Lower leg skin (tissue), 4 donors: ENCODE measurements around the gene REV3L. TPM values are rescaled to one million over a fixed set of nuclear protein-coding genes. Genes with fewer than 3 reads are reported as not detected.

Source experiments
- DNase-seq, 2 donors: peaks; one replicate each; pipeline ENCODE4 v3.0.0-alpha.2; 2019; ENCODE audit warnings: low spot score in 2 of 2
- H3K4me3 ChIP-seq: fragments of 200-600 bp; sonication (generic); 2 replicates; pipeline ENCODE4 v1.5.1; 2017; ENCODE audit warnings: mild to moderate bottlenecking, low read depth; ENCODE audit not compliant: poor library complexity, severe bottlenecking
- POLR2A ChIP-seq, 2 donors: fragments of 450-650 bp; IDR thresholded peaks; one replicate each; pipeline ENCODE4 v1.6.1; 2016 to 2017; ENCODE audit warnings: antibody characterized with exemption in 2 of 2, mild to moderate bottlenecking in 1 of 2, moderate library complexity in 1 of 2
- WGBS, 2 donors: methylation state at CpG; one replicate each; pipeline ENCODE4 v1.1.5; 2018; 5-methylcytosine and 5-hydroxymethylcytosine counted together
- intact Hi-C: fragments of 100-400 bp; cut with DNase I; formaldehyde crosslinking; loops from one replicate; pipeline ENCODE4 v1.15.0; 2023; ENCODE audit warnings: low total_unique reads
- total RNA-seq, 4 donors: library from RNA; depleted of rRNA; stranded (reverse); fragments of >200 nt; gene quantifications; one replicate each; pipeline ENCODE4 v1.1.0, GENCODE V29; 2016
- TF ChIP-seq, protein P1 (sequence below), 3 donors: fragments of 450-650 bp; IDR thresholded peaks; one replicate each; pipeline ENCODE4 v1.5.1; 2016; ENCODE audit warnings: antibody characterized with exemption in 3 of 3, mild to moderate bottlenecking in 3 of 3, moderate library complexity in 2 of 3

Gene REV3L
- total RNA-seq, 4 donors from 2014 or later: 25.9 to 45.9 (median 28.6) TPM

DNA sequence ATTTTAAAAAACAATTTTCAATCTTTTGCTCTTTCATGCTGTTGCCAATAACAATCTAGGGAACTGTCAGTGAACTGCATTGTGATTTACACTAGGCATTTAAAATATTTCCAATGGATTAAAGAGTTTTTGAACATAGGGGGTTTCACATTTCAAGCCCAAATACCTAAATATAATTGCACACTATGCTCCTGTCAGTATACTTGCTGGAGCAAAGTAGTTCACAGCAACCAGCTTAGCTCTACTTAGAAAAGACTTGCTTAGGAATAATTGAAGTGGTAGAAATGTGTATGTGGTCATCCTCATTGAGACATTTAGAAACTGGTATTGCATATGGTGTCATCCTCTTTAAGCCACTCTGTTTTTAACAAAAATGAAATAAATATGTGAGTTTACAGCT lies 41.7 kb upstream of the REV3L start:
- no peak overlapping the region for H3K4me3 ChIP-seq
- DNase-seq: no peak
- intact Hi-C loops: no loop called here
- TF ChIP-seq, protein P1, sequence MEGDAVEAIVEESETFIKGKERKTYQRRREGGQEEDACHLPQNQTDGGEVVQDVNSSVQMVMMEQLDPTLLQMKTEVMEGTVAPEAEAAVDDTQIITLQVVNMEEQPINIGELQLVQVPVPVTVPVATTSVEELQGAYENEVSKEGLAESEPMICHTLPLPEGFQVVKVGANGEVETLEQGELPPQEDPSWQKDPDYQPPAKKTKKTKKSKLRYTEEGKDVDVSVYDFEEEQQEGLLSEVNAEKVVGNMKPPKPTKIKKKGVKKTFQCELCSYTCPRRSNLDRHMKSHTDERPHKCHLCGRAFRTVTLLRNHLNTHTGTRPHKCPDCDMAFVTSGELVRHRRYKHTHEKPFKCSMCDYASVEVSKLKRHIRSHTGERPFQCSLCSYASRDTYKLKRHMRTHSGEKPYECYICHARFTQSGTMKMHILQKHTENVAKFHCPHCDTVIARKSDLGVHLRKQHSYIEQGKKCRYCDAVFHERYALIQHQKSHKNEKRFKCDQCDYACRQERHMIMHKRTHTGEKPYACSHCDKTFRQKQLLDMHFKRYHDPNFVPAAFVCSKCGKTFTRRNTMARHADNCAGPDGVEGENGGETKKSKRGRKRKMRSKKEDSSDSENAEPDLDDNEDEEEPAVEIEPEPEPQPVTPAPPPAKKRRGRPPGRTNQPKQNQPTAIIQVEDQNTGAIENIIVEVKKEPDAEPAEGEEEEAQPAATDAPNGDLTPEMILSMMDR (IDR thresholded peaks at IDR 0.05): no peak
- TF ChIP-seq POLR2A (IDR thresholded peaks at IDR 0.05): no peak

DNA sequence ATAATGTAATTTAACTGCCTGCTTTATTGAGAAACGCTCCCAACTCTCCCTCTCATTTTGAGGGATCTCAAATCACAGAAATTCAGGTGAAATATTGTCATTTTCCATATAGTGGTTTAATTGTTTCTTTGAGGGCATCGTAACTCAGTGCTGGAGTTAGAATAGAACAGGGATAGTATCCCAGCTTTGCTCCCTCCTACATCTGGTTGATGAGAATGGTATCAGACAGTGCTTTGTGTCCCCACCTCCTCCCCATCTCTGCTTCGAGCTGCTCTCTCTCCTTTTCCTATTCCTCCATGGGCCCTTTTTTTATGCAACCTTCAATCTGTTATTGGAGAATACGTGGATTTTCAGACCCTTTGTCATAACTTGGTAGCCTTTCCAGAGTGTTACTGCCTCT lies 41.2 kb upstream of the REV3L start:
- 78 to 80% methylated on average over 4 of the region's 4 CpGs for WGBS, 2 donors
- intact Hi-C loops: no loop called here
- no peak for DNase-seq
- no peak for TF ChIP-seq POLR2A (IDR thresholded peaks at IDR 0.05)
- TF ChIP-seq, protein P1 (IDR thresholded peaks at IDR 0.05): no peak
- no peak overlapping the region for H3K4me3 ChIP-seq

DNA sequence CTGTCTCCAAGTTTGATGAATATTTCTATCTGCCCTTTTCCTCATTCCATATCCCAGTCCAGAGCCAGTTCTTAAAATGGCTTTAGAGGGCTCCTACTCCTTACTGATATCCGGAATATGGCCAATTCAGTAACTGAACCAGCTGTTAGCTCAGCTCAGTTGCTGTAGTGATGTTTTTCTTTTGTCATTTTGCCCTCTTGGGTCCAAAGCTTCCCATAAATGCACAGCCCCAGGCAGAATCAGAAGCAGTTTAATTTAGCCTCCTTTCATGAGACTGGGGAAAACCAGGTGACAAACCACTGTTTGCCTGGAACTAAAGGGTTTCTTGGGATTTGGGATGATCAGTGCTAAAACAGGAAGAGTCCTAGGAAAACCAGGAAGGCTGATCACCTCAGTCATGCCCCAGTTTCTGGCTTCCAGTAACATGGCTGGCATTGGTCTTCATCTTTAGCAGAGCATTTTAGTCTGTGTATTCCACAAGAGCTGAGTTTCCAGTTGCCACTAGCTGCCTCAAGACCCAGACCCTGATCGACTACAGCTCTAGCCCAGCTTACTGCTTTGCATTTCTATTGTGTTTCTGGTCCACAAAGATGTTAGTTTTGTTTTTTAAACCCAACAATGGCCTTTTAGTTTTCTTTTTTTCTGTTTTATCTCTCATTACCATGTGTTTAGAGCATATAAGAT lies 40.6 kb upstream of the REV3L start:
- no peak overlapping the region for H3K4me3 ChIP-seq
- DNase-seq: no peak
- intact Hi-C loops: no loop called here
- 73 to 80% methylated on average over 2 of the region's 2 CpGs for WGBS, 2 donors
- no peak for TF ChIP-seq POLR2A (IDR thresholded peaks at IDR 0.05)
- TF ChIP-seq, protein P1 (IDR thresholded peaks at IDR 0.05): no peak

DNA sequence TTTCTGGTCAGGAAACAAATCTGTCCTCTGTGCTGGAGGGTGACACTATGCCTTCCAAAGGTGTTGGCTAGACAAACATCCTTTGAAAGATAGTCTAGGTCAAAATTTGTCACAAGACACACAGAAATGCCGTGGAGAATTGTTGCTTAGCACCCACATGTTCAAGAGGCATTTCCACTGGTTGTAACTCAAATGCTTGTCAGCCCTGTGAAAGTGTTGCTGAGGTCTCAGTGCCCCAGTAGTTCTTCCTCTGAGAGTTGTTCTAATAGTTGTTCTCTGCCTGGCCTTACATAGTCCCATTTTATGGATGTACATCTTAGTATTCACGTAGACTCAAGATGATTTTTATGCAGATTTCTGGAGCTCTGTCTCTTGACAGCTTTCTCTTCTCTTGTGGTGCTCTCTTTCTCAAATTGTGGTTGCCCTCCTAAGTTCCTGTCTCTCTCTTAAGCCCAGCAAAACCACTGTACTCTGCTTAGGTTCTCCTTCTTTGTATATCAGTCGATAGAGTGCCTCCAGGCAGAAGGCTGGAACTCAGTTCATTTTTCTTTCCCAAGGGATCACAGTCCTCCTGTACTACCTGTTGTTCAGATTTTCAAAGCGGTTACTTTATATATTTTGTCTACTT lies 39.5 kb upstream of the REV3L start:
- H3K4me3 ChIP-seq: no peak overlapping the region
- 80 to 88% methylated on average over 4 of the region's 4 CpGs for WGBS, 2 donors
- intact Hi-C loops: no loop called here
- TF ChIP-seq, protein P1 (IDR thresholded peaks at IDR 0.05): no peak
- no peak for TF ChIP-seq POLR2A (IDR thresholded peaks at IDR 0.05)
- DNase-seq: no peak

DNA sequence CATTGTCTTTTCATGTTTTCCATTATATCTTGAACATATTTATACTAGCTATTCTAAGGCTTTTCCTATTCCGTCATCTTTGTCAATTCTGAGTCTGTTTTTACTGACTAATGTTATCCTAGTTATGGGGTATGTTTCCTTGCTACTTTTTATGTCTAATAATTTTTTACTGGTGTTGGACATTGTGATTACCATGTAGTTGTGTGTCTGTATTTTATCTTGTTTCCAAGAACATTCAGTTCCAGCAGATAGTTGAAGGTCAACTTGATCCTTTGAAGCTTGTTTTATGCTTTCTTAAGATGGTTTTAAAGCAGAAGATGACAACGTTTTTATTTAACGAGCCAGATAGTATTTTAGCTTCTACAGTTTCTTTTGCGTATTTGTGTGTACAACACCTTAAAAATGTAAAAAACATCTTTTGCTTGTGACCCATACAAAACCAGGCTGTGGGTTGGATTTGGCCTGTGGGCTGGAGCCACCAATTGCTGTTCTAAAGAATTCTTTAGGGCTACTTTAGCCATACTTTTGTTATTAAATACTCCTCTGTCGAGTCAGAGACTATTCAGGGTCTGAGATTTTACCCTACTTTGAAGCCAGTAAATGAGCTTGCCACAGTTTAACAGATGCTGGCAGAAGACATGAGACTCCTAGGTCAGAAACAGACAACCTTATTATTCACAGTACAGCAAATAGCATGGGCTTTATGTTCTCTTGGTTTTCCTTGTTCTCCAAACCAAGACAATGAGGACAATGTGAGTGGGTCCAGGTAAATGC lies 38.7 kb upstream of the REV3L start:
- H3K4me3 ChIP-seq: no peak overlapping the region
- intact Hi-C loops: no loop called here
- TF ChIP-seq, protein P1 (IDR thresholded peaks at IDR 0.05): no peak
- TF ChIP-seq POLR2A (IDR thresholded peaks at IDR 0.05): no peak
- WGBS, 2 donors: 86 to 92% methylated on average over 5 of the region's 5 CpGs
- no peak for DNase-seq
